Neuronal stem cell (in vitro differentiated cells): ENCODE measurements around the gene S100Z. TPM values are rescaled to one million over a fixed set of nuclear protein-coding genes. Genes with fewer than 3 reads are reported as not detected.

ENCODE experiments used
- DNase-seq: peaks from one replicate; pipeline ENCODE4 v3.0.0-alpha.2; 2013; ENCODE audit warnings: low spot score
- H2AFZ ChIP-seq: one replicate; pipeline ENCODE4 v1.6.1; 2013; ENCODE audit warnings: mild to moderate bottlenecking, low read length, inconsistent platforms
- H2AK5ac ChIP-seq: 2 replicates; pipeline ENCODE4 v1.6.1; 2013; ENCODE audit warnings: low read depth, mild to moderate bottlenecking, inconsistent platforms, low read length, moderate library complexity, mixed read lengths
- H2BK120ac ChIP-seq: 2 replicates; pipeline ENCODE4 v1.6.1; 2013; ENCODE audit warnings: low read depth, mild to moderate bottlenecking, inconsistent platforms, low read length, moderate library complexity, mixed read lengths
- H2BK12ac ChIP-seq: one replicate; pipeline ENCODE4 v1.6.1; 2013; ENCODE audit warnings: low read length, inconsistent platforms
- H2BK15ac ChIP-seq: 2 replicates; pipeline ENCODE4 v1.6.1; 2013; ENCODE audit warnings: mild to moderate bottlenecking, low read length, inconsistent platforms, mixed read lengths
- H2BK5ac ChIP-seq: one replicate; pipeline ENCODE4 v1.6.1; 2013; ENCODE audit warnings: inconsistent platforms, mild to moderate bottlenecking, low read length, moderate library complexity
- H3K14ac ChIP-seq: one replicate; pipeline ENCODE4 v1.6.1; 2013; ENCODE audit warnings: low read length, inconsistent platforms
- H3K18ac ChIP-seq: 2 replicates; pipeline ENCODE4 v1.6.1; 2013; ENCODE audit warnings: low read length, inconsistent platforms
- H3K23ac ChIP-seq: 2 replicates; pipeline ENCODE4 v1.6.1; 2013; ENCODE audit warnings: low read depth, mild to moderate bottlenecking, mixed read lengths, low read length, inconsistent platforms; ENCODE audit not compliant: poor library complexity
- H3K27ac ChIP-seq: replicated peaks from 3 replicates; pipeline ENCODE4 v1.5.1; 2013; ENCODE audit warnings: low read length, inconsistent platforms
- H3K27me3 ChIP-seq, 3 experiments: 2 replicates each; pipeline ENCODE4 v1.6.1; 2013; ENCODE audit warnings: low read length in 3 of 3, mild to moderate bottlenecking in 2 of 3, inconsistent platforms in 1 of 3, low read depth in 1 of 3, mixed read lengths in 1 of 3, moderate library complexity in 1 of 3; ENCODE audit not compliant: control insufficient read depth in 3 of 3, insufficient read depth in 3 of 3
- H3K36me3 ChIP-seq, 2 donors: replicated peaks in 1 of 2; 2 replicates each; pipeline ENCODE4 v1.6.1; 2013; ENCODE audit warnings: low read length in 2 of 2; ENCODE audit not compliant: control insufficient read depth in 2 of 2, insufficient read depth in 2 of 2
- H3K4ac ChIP-seq: 2 replicates; pipeline ENCODE4 v1.6.1; 2013; ENCODE audit warnings: inconsistent platforms, mild to moderate bottlenecking, low read length, moderate library complexity
- H3K4me1 ChIP-seq, 2 donors: 1 replicate in 1 of 2; 2 replicates in 1 of 2; pipeline ENCODE4 v1.6.1; 2013; ENCODE audit warnings: low read length in 2 of 2, low read depth in 1 of 2; ENCODE audit not compliant: control insufficient read depth in 2 of 2, insufficient read depth in 1 of 2
- H3K4me2 ChIP-seq: one replicate; pipeline ENCODE4 v1.6.1; 2013; ENCODE audit warnings: mild to moderate bottlenecking, low read length, inconsistent platforms; ENCODE audit not compliant: insufficient read depth, poor library complexity, severe bottlenecking
- H3K4me3 ChIP-seq, 2 donors: 2 replicates each; pipeline ENCODE4 v1.5.1; 2013; ENCODE audit warnings: low read length in 2 of 2, mild to moderate bottlenecking in 2 of 2, inconsistent platforms in 1 of 2, moderate library complexity in 1 of 2
- H3K79me1 ChIP-seq: one replicate; pipeline ENCODE4 v1.6.1; 2013; ENCODE audit warnings: low read depth, mild to moderate bottlenecking, inconsistent platforms, low read length, moderate library complexity
- H3K9ac ChIP-seq: one replicate; pipeline ENCODE4 v1.6.1; 2013; ENCODE audit warnings: mild to moderate bottlenecking, low read depth, low read length, inconsistent platforms; ENCODE audit not compliant: poor library complexity
- H3K9me3 ChIP-seq, 2 donors: replicated peaks in 1 of 2; 2 replicates each; pipeline versions ENCODE3 to v1.6.1; 2013; ENCODE audit warnings: low read length in 2 of 2, mild to moderate bottlenecking in 2 of 2, inconsistent platforms in 1 of 2, low read depth in 1 of 2, mixed read lengths in 1 of 2, moderate library complexity in 1 of 2; ENCODE audit not compliant: control insufficient read depth in 2 of 2, insufficient read depth in 1 of 2
- H4K8ac ChIP-seq: one replicate; pipeline ENCODE4 v1.6.1; 2013; ENCODE audit warnings: low read depth, mild to moderate bottlenecking, inconsistent platforms, low read length, moderate library complexity
- H4K91ac ChIP-seq: one replicate; pipeline ENCODE4 v1.6.1; 2013; ENCODE audit warnings: low read length, low read depth, mild to moderate bottlenecking, inconsistent platforms; ENCODE audit not compliant: poor library complexity
- WGBS, 2 donors: extraction: QIAGEN DNeasy Blood & Tissue Kit; methylation state at CpG; one replicate each; pipeline ENCODE4 v1.1.7; 2013; ENCODE audit warnings: missing lambda C conversion rate in 2 of 2, mixed read lengths in 1 of 2; ENCODE audit not compliant: insufficient read length in 2 of 2, insufficient replicate concordance in 1 of 2; ENCODE audit errors: extremely low coverage in 2 of 2; 5-methylcytosine and 5-hydroxymethylcytosine counted together
- polyA plus RNA-seq, 2 experiments: library from polyadenylated mRNA; stranded (reverse); fragments of 200-250 nt; gene quantifications; one replicate each; pipeline ENCODE4 v1.2.3, GENCODE V29; 2013

Gene S100Z
- polyA plus RNA-seq (2013, experiment 1 of 2), result not detected
- not detected for polyA plus RNA-seq (2013, experiment 2 of 2)

- no peaks in the 10 kb centered on the region for H3K9me3 ChIP-seq
- H2BK15ac ChIP-seq, result no peak within 1 kb of the TSS
- peak within 1 kb of the TSS; percentile 23 for H3K18ac ChIP-seq
- H2BK12ac ChIP-seq, result no peak within 1 kb of the TSS
- H4K8ac ChIP-seq, result no peak within 1 kb of the TSS
- H3K4me2 ChIP-seq, result no peak within 1 kb of the TSS
- H2BK5ac ChIP-seq, result no peak within 1 kb of the TSS
- no peak within 1 kb of the TSS for H3K23ac ChIP-seq
- H2AK5ac ChIP-seq, result no peak within 1 kb of the TSS
- no peaks in the 10 kb centered on the region for H3K36me3 ChIP-seq
- H2AFZ ChIP-seq, result peak within 1 kb of the TSS; percentile 72
- no peak within 1 kb of the TSS for H2BK120ac ChIP-seq
- no peaks in the 10 kb centered on the region for H3K27me3 ChIP-seq
- DNase-seq, result no peak
- H3K14ac ChIP-seq, result no peak within 1 kb of the TSS
- no peak within 1 kb of the TSS for H4K91ac ChIP-seq
- H3K9ac ChIP-seq, result no peak within 1 kb of the TSS
- WGBS, 2 donors, result no CpG with 5 or more reads among the region's 18 CpGs
- H3K4ac ChIP-seq, result no peak within 1 kb of the TSS
- peaks cover 0 to 2% of the 10 kb centered on the region in 2 donors for H3K4me1 ChIP-seq
- H3K4me3 ChIP-seq, result no peak within 1 kb of the TSS
- H3K27ac ChIP-seq, result no peak within 1 kb of the TSS
- no peaks in the 10 kb centered on the region for H3K79me1 ChIP-seq
Observed at GRCh38 chr5:76849419-76850291, at the start of gene S100Z. Gene S100Z (plus strand): TSS chr5:76850014. CDS start chr5:76875360, 25,346 bp downstream.

GRCh38 chr5:76800579-76800978, 49.2 kb upstream of the S100Z start:
- no peak overlapping the region for H4K8ac ChIP-seq
- H3K4me2 ChIP-seq, result no peak overlapping the region
- no peak overlapping the region for H3K23ac ChIP-seq
- H3K9ac ChIP-seq, result no peak overlapping the region
- H3K36me3 ChIP-seq, result no peaks in the 10 kb centered on the region
- H3K14ac ChIP-seq, result no peak overlapping the region
- DNase-seq, result no peak
- H2AK5ac ChIP-seq, result no peak overlapping the region
- no peak overlapping the region for H3K4me3 ChIP-seq
- no peak overlapping the region for H3K4ac ChIP-seq
- H3K18ac ChIP-seq, result no peak overlapping the region
- no peak overlapping the region for H2BK12ac ChIP-seq
- H3K27ac ChIP-seq, result no peak overlapping the region
- H2AFZ ChIP-seq, result no peak overlapping the region
- H2BK120ac ChIP-seq, result no peak overlapping the region
- no peaks in the 10 kb centered on the region for H3K27me3 ChIP-seq
- no CpG with 5 or more reads among the region's 3 CpGs for WGBS, 2 donors
- H3K79me1 ChIP-seq, result no peaks in the 10 kb centered on the region
- no peak overlapping the region for H2BK5ac ChIP-seq
- no peak overlapping the region for H2BK15ac ChIP-seq
- H3K9me3 ChIP-seq, result no peaks in the 10 kb centered on the region
- no peak overlapping the region for H4K91ac ChIP-seq
- peaks cover 0 to 2% of the 10 kb centered on the region in 2 donors for H3K4me1 ChIP-seq

GRCh38 chr5:76801159-76801802, 48.5 kb upstream of the S100Z start:
- H3K9ac ChIP-seq, result no peak overlapping the region
- no peak overlapping the region for H3K4me2 ChIP-seq
- H3K23ac ChIP-seq, result no peak overlapping the region
- H3K9me3 ChIP-seq, result no peaks in the 10 kb centered on the region
- no peak overlapping the region for H3K27ac ChIP-seq
- H3K18ac ChIP-seq, result no peak overlapping the region
- peaks cover 6 to 7% of the 10 kb centered on the region in 2 donors for H3K4me1 ChIP-seq
- no peak overlapping the region for H2BK12ac ChIP-seq
- DNase-seq, result no peak
- H3K4ac ChIP-seq, result no peak overlapping the region
- H3K36me3 ChIP-seq, result no peaks in the 10 kb centered on the region
- H3K4me3 ChIP-seq, result no peak overlapping the region
- WGBS, 2 donors, result no CpG with 5 or more reads among the region's 4 CpGs
- H2BK5ac ChIP-seq, result no peak overlapping the region
- no peak overlapping the region for H2BK15ac ChIP-seq
- no peak overlapping the region for H2AFZ ChIP-seq
- H4K91ac ChIP-seq, result no peak overlapping the region
- no peaks in the 10 kb centered on the region for H3K79me1 ChIP-seq
- no peak overlapping the region for H2BK120ac ChIP-seq
- H3K14ac ChIP-seq, result no peak overlapping the region
- no peak overlapping the region for H4K8ac ChIP-seq
- H3K27me3 ChIP-seq, result no peaks in the 10 kb centered on the region
- no peak overlapping the region for H2AK5ac ChIP-seq

- Histone ChIP-seq H3K18ac (no peak overlapping the region), H3K9me3 (no peaks in the 10 kb centered on the region), H3K14ac (no peak overlapping the region), H3K4me2 (no peak overlapping the region), H4K8ac (no peak overlapping the region), H2BK5ac (no peak overlapping the region), H3K9ac (no peak overlapping the region), H2BK12ac (no peak overlapping the region), H3K36me3 (no peaks in the 10 kb centered on the region), H2AK5ac (no peak overlapping the region), H3K27me3 (no peaks in the 10 kb centered on the region), H2BK15ac (no peak overlapping the region), H3K27ac (no peak overlapping the region), H4K91ac (no peak overlapping the region), H3K4me1 (peaks cover 9% of the 10 kb centered on the region in 2 donors), H3K4ac (no peak overlapping the region), H3K79me1 (no peaks in the 10 kb centered on the region), H3K23ac (no peak overlapping the region), H2BK120ac (no peak overlapping the region), H2AFZ (no peak overlapping the region), H3K4me3 (no peak overlapping the region)
- no CpG with 5 or more reads among the region's 3 CpGs for WGBS, 2 donors
- no peak for DNase-seq
Observed at GRCh38 chr5:76801803-76802195, 48.0 kb upstream of the S100Z start.
